Tibial nerve (tissue), 4 donors: ENCODE measurements around the gene FAM120B. TPM values are rescaled to one million over a fixed set of nuclear protein-coding genes. Genes with fewer than 3 reads are reported as not detected.

Source experiments
- DNase-seq, 2 donors: peaks; one replicate each; pipeline ENCODE4 v3.0.0-alpha.2; 2019; ENCODE audit warnings: low spot score in 2 of 2
- H3K27ac ChIP-seq, 4 donors: fragments of 200-600 bp; sonication (generic) in 3 of 4; one replicate each; pipeline ENCODE4 v1.5.1; 2017 to 2019; ENCODE audit warnings: mild to moderate bottlenecking in 1 of 4
- H3K27me3 ChIP-seq, 2 donors: fragments of 200-600 bp; sonication (generic) in 1 of 2; one replicate each; pipeline versions ENCODE4 v1.5.1 to v1.6.0; 2017 to 2019
- H3K36me3 ChIP-seq, 3 donors: fragments of 200-600 bp; sonication (generic); one replicate each; pipeline ENCODE4 v1.5.1; 2018 to 2019
- H3K4me1 ChIP-seq, 4 donors: fragments of 200-600 bp; sonication (generic) in 3 of 4; one replicate each; pipeline ENCODE4 v1.5.1; 2017 to 2019
- H3K4me3 ChIP-seq, 4 donors: fragments of 200-600 bp; sonication (generic) in 3 of 4; one replicate each; pipeline ENCODE4 v1.5.1; 2017 to 2019; ENCODE audit warnings: mild to moderate bottlenecking in 1 of 4, moderate library complexity in 1 of 4
- H3K9me3 ChIP-seq, 4 donors: fragments of 200-600 bp; sonication (generic) in 3 of 4; one replicate each; pipeline ENCODE4 v1.5.1; 2017 to 2019
- CTCF ChIP-seq, 5 experiments: fragments of 200-600 bp in 3 of 5; fragments of 450-650 bp in 2 of 5; sonication (generic) in 3 of 5; IDR thresholded peaks; one replicate each; pipeline ENCODE4 v1.5.1; 2016 to 2019; ENCODE audit warnings: antibody characterized with exemption in 5 of 5, mild to moderate bottlenecking in 3 of 5, moderate library complexity in 2 of 5
- EP300 ChIP-seq, 2 donors: sonication (generic); formaldehyde crosslinking; IDR thresholded peaks; one replicate each; pipeline ENCODE4 v1.6.1; 2017; ENCODE audit warnings: antibody characterized with exemption in 2 of 2, mild to moderate bottlenecking in 1 of 2
- POLR2A ChIP-seq, 2 donors: fragments of 450-650 bp; IDR thresholded peaks; one replicate each; pipeline ENCODE4 v1.6.1; 2017; ENCODE audit warnings: antibody characterized with exemption in 2 of 2, mild to moderate bottlenecking in 2 of 2, moderate library complexity in 2 of 2
- WGBS, 2 donors: methylation state at CpG; one replicate each; pipeline ENCODE4 v1.1.5; 2018; 5-methylcytosine and 5-hydroxymethylcytosine counted together
- small RNA-seq: library from RNA; depleted of rRNA; stranded (forward); fragments of <200 nt; gene quantifications from one replicate; pipeline ENCODE3, GENCODE V24; 2016
- total RNA-seq, 4 donors: library from RNA; depleted of rRNA; stranded (reverse); fragments of >200 nt; gene quantifications; one replicate each; pipeline ENCODE4 v1.1.0, GENCODE V29; 2016

Gene FAM120B
- total RNA-seq, 4 donors from 2014 or later: 26.0 to 35.4 (median 32.1) TPM

GRCh38 chr6:170453586-170454511 is 147.3 kb downstream of the FAM120B start:
- Histone ChIP-seq H3K36me3 (no peaks in the 10 kb centered on the region), H3K27ac (no peak overlapping the region), H3K4me1 (peaks cover 0 to 11% (median 0%) of the 10 kb centered on the region in 4 donors), H3K9me3 (no peaks in the 10 kb centered on the region), H3K27me3 (no peaks in the 10 kb centered on the region), H3K4me3 (no peak overlapping the region)
- TF ChIP-seq CTCF (IDR thresholded peaks at IDR 0.05) (no peak), EP300 (IDR thresholded peaks at IDR 0.05) (no peak)
- WGBS, 2 donors: 66 to 77% methylated on average over 24 to 26 of the region's 26 CpGs
- no peak for DNase-seq

DNA sequence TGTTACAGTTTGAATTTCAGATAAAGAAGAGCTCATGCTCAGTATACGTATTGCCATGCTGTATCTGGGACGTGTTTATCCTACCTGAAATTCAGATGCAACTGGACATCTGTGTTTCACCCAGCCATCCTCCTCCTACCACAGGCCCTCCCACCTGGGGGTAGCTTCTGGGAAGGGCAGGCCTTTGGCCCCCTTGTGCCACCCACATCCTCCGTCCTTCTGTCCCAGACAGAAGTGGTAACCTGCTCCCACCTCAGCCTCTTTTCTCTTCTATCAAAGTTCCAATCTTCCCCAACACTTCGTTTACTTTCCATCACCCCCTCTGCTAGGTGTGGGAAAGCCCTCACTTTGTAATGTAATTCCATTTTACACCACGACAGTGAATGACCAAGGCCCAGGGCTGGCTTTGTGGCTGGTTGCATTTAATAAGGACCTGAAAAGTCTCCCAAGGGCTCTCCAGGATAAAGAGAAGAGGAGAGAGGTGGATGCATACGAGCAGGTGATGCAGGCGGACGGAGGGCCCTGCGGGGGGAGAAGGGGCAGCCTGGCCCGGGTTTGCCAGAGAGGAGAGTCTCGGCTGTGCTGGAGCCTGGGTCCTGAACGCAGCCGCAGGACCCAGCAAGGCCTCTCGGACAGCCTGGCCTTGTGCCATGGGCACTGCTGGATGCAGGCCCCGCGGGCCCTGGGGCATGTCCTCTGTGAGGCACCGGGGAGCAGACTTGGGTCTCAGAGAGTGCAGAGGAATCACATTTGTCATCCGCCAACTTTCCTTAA is 148.1 kb downstream of the FAM120B start:
- TF ChIP-seq POLR2A (IDR thresholded peaks at IDR 0.05) (no peak), EP300 (IDR thresholded peaks at IDR 0.05) (no peak), CTCF (IDR thresholded peaks at IDR 0.05) (no peak)
- Histone ChIP-seq H3K36me3 (no peaks in the 10 kb centered on the region), H3K9me3 (no peaks in the 10 kb centered on the region), H3K4me1 (peaks cover 0 to 11% (median 3%) of the 10 kb centered on the region in 4 donors), H3K27me3 (no peaks in the 10 kb centered on the region), H3K27ac (no peak overlapping the region), H3K4me3 (no peak overlapping the region)
- no peak for DNase-seq
- WGBS, 2 donors: 73 to 79% methylated on average over 15 to 18 of the region's 18 CpGs

DNA sequence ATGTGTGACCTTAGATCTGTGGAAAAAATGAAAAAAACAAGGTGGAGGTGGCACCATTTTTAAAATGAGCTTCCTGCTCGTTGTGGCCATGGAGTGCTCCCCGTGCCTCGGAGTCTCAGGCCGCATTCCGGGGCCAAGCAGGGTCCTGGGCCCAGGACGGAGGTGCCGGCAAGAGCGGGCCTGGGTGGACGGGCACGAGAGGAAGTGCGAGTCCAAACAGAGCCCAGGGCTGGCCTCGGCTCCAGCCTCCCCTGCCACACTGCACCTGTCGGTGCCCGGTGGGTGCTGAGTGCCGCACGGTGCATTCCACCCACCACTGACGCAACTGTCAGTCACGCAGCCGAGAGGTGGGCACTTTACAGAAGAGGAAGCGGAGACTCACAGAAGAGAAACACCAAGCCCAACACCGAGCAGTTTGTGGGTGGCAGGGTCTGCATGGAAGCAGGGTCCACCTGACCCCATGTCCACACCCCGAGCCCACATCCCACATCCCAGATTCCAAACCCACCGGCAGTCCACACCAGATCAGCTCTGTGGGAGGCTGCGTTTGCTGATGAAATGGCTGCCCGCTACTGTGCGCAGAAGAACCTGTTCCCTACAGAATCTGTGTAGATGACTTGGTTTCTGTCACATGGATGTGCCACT is 148.9 kb downstream of the FAM120B start:
- WGBS, 2 donors: 90 to 91% methylated on average over 25 to 26 of the region's 26 CpGs
- Histone ChIP-seq H3K4me3 (no peak overlapping the region), H3K36me3 (no peaks in the 10 kb centered on the region), H3K27me3 (no peaks in the 10 kb centered on the region), H3K9me3 (no peaks in the 10 kb centered on the region), H3K27ac (no peak overlapping the region), H3K4me1 (peaks cover 0 to 11% (median 9%) of the 10 kb centered on the region in 4 donors)
- TF ChIP-seq POLR2A (IDR thresholded peaks at IDR 0.05) (no peak), EP300 (IDR thresholded peaks at IDR 0.05) (no peak)
- DNase-seq: no peak

GRCh38 chr6:170456334-170456733 is 149.8 kb downstream of the FAM120B start:
- Histone ChIP-seq H3K4me3 (no peak overlapping the region), H3K27ac (no peak overlapping the region), H3K36me3 (no peaks in the 10 kb centered on the region), H3K4me1 (peaks cover 0 to 11% (median 9%) of the 10 kb centered on the region in 4 donors), H3K9me3 (no peaks in the 10 kb centered on the region), H3K27me3 (no peaks in the 10 kb centered on the region)
- no peak for DNase-seq
- TF ChIP-seq CTCF (IDR thresholded peaks at IDR 0.05): no peak
- TF ChIP-seq EP300 (IDR thresholded peaks at IDR 0.05): no peak
- no peak for TF ChIP-seq POLR2A (IDR thresholded peaks at IDR 0.05)
- 85 to 92% methylated on average over 9 of the region's 9 CpGs for WGBS, 2 donors

Small RNAs within 50 kb of the gene (small RNA-seq; reads per million reads assigned to genes)
- gene MIR4644: not detected

Other genes with a start within 250 kb of the FAM120B start
- gene DLL1, start 15.7 kb upstream of the FAM120B start, total RNA-seq: 1 to 10 TPM; 3.3 to 7.9 (median 6.6) TPM
- gene PSMB1, start 246.5 kb downstream of the FAM120B start, total RNA-seq: 100 to 1,000 TPM; 122 to 207 (median 155) TPM
- 10 to 100 TPM; 14.5 to 16.1 (median 15.6) TPM for gene TBP, start 247.6 kb downstream of the FAM120B start, total RNA-seq